Erythroblast (primary cell): Measurements from ENCODE around the gene ST6GALNAC3.

Experiments
- GATA1 ChIP-seq: IDR thresholded peaks from 2 replicates; pipeline ENCODE4 v1.6.1; 2011; ENCODE audit warnings: low read depth, mild to moderate bottlenecking, control low read depth, low read length, moderate library complexity
- POLR2A ChIP-seq: IDR thresholded peaks from 2 replicates; pipeline ENCODE4 v1.6.1; 2011; ENCODE audit warnings: mild to moderate bottlenecking, low read length

GRCh38 chr1:76227621-76228020, 153.1 kb downstream of the ST6GALNAC3 start:
- TF ChIP-seq POLR2A (no peak), GATA1 (no peak)
